GM12891 (cell line): ENCODE measurements around the gene ATP6V1C2.
"Not testable (repeated sequence)": the region's sequence is repeated elsewhere in the genome, so short reads cannot be mapped to it uniquely, and the experiment has no call there.

Source experiments
- DNase-seq: peaks from one replicate; pipeline ENCODE4 v3.0.0; 2011; ENCODE audit warnings: low spot score; ENCODE audit not compliant: insufficient read length
- FAIRE-seq: peaks from 2 replicates; lab custom pipeline; 2011; peaks lifted over from hg19 to GRCh38; lab: Jason Lieb, UNC
- PAX5 ChIP-seq: IDR thresholded peaks from 2 replicates; pipeline ENCODE4 v1.6.1; 2011; ENCODE audit warnings: low read length, moderate library complexity, mild to moderate bottlenecking; ENCODE audit not compliant: insufficient read depth, severe bottlenecking
- POLR2A ChIP-seq: IDR thresholded peaks from 2 replicates; pipeline ENCODE4 v1.6.1; 2011; ENCODE audit warnings: low read depth, low read length, control low read depth
- POLR2AphosphoS5 ChIP-seq: IDR thresholded peaks from 2 replicates; pipeline ENCODE4 v1.6.1; 2011; ENCODE audit warnings: low read depth, low read length, control low read depth
- POU2F2 ChIP-seq: IDR thresholded peaks from 2 replicates; pipeline ENCODE4 v1.6.1; 2011; ENCODE audit warnings: low read depth, mild to moderate bottlenecking, control low read depth, low read length, moderate library complexity
- SPI1 ChIP-seq: IDR thresholded peaks from 2 replicates; pipeline ENCODE4 v1.6.1; 2011; ENCODE audit warnings: low read depth, low read length, control low read depth
- TAF1 ChIP-seq: IDR thresholded peaks from 2 replicates; pipeline ENCODE4 v1.6.1; 2011; ENCODE audit warnings: low read depth, low read length, control low read depth

The ATP6V1C2 gene

GRCh38 chr2:10802657-10803056, 81.2 kb downstream of the ATP6V1C2 start:
- TF ChIP-seq POLR2AphosphoS5 (no peak), PAX5 (no peak), POLR2A (no peak), SPI1 (no peak), POU2F2 (no peak), TAF1 (no peak)
- no peak for FAIRE-seq
- DNase-seq: no peak

GRCh38 chr2:10805990-10806389, 84.6 kb downstream of the ATP6V1C2 start:
- not testable (repeated sequence) for DNase-seq, FAIRE-seq

GRCh38 chr2:10806543-10806942, 85.1 kb downstream of the ATP6V1C2 start:
- FAIRE-seq (no peak), DNase-seq (no peak)
- TF ChIP-seq POLR2AphosphoS5 (no peak), POU2F2 (no peak), POLR2A (no peak)

- peak; percentile 84 for FAIRE-seq
- TF ChIP-seq TAF1: no peak
- no peak for TF ChIP-seq POLR2A
- no peak for TF ChIP-seq POLR2AphosphoS5
- TF ChIP-seq SPI1: peak; percentile 91
- no peak for DNase-seq
Measured at GRCh38 chr2:10810202-10811161, 89.1 kb downstream of the ATP6V1C2 start.

GRCh38 chr2:10811517-10811916, 90.1 kb downstream of the ATP6V1C2 start:
- TF ChIP-seq SPI1 (no peak), PAX5 (no peak), TAF1 (no peak), POLR2A (no peak), POLR2AphosphoS5 (no peak), POU2F2 (no peak)
- no peak for DNase-seq
- FAIRE-seq: no peak

- FAIRE-seq (peak; percentile 82), DNase-seq (peak; percentile 88)
- 0 out of 2 replicates have a peak, but pooled peaks have one; percentile 39 for TF ChIP-seq POLR2A
- no peak for TF ChIP-seq SPI1
- peak; percentile 57 for TF ChIP-seq PAX5
- TF ChIP-seq TAF1: no peak; the same call in 1 of the 2 replicates
Measured at GRCh38 chr2:10812362-10813162, 91.1 kb downstream of the ATP6V1C2 start, which contains the start of gene PDIA6. TSS of gene PDIA6 (minus strand) at chr2:10812785. CDS start at chr2:10812696, 89 bp downstream.

- FAIRE-seq, DNase-seq: not testable (repeated sequence)
Measured at GRCh38 chr2:10813163-10814138, 92.0 kb downstream of the ATP6V1C2 start.

- TF ChIP-seq PAX5: no peak
- no peak for TF ChIP-seq POU2F2
- TF ChIP-seq POLR2AphosphoS5: no peak
- TF ChIP-seq TAF1: no peak
- TF ChIP-seq SPI1: no peak
- no peak for TF ChIP-seq POLR2A
- DNase-seq (no peak), FAIRE-seq (no peak)
Measured at GRCh38 chr2:10814142-10814541, 92.7 kb downstream of the ATP6V1C2 start.

- TF ChIP-seq TAF1 (no peak), PAX5 (no peak)
- no peak for FAIRE-seq
- DNase-seq: no peak
Measured at GRCh38 chr2:10814571-10815331, 93.3 kb downstream of the ATP6V1C2 start.
